RWPE1 (cell line): ENCODE data around the gene NBEA.

Experiments used
- CTCF ChIA-PET: fragments of 350-600 bp; sonication (Branson Sonifier 250); formaldehyde crosslinking; extraction: SDS; loops from one replicate; lab custom pipeline; 2021; lab: Yijun Ruan, JAX
- POLR2A ChIA-PET: fragments of 400-600 bp; formaldehyde crosslinking; extraction: SDS; loops from one replicate; lab custom pipeline; 2020; ENCODE audit warnings: antibody characterized with exemption; ENCODE audit not compliant: low non-redundant PET; lab: Yijun Ruan, JAX
- DNase-seq: peaks from one replicate; pipeline ENCODE4 v3.0.0; 2012; ENCODE audit warnings: low spot score
- H3K27ac ChIP-seq: fragments of 450-650 bp; 2 replicates; pipeline ENCODE4 v1.5.1; 2017
- TF ChIP-seq, protein P1 (sequence below): fragments of 450-650 bp; conservative IDR thresholded peaks from 2 replicates; pipeline ENCODE4 v1.5.1; 2017; ENCODE audit warnings: low read depth, mild to moderate bottlenecking

The NBEA gene

DNA sequence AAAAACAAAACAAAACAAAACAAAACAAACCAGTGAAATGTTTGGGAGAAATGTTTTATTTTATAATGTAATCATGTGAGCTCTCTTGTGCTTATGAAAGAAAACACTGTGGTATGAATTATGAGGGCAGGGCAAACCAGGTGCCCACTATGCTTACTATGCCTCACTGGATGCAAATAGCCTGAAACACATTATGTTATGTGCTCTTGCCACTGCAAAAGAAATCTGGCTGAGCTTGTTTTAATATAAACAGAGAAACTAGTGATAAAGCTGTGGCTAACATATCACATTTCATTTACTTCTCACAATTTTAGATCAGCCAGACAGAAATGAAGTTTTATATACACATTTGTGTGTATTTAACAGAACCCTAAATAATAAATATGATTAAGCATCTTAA lies 8.7 kb upstream of the NBEA start:
- DNase-seq: no peak
- no peak overlapping the region for H3K27ac ChIP-seq
- TF ChIP-seq, protein P1, sequence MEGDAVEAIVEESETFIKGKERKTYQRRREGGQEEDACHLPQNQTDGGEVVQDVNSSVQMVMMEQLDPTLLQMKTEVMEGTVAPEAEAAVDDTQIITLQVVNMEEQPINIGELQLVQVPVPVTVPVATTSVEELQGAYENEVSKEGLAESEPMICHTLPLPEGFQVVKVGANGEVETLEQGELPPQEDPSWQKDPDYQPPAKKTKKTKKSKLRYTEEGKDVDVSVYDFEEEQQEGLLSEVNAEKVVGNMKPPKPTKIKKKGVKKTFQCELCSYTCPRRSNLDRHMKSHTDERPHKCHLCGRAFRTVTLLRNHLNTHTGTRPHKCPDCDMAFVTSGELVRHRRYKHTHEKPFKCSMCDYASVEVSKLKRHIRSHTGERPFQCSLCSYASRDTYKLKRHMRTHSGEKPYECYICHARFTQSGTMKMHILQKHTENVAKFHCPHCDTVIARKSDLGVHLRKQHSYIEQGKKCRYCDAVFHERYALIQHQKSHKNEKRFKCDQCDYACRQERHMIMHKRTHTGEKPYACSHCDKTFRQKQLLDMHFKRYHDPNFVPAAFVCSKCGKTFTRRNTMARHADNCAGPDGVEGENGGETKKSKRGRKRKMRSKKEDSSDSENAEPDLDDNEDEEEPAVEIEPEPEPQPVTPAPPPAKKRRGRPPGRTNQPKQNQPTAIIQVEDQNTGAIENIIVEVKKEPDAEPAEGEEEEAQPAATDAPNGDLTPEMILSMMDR: no peak
- ChIA-PET CTCF (interaction anchor here (0.6 to 0.7 kb wide), 3 partner anchors 32 to 224 kb away, joined by 3 to 4 read pairs (median 3); no protein-coding TSS in a partner anchor), POLR2A (no interaction called here)

DNA sequence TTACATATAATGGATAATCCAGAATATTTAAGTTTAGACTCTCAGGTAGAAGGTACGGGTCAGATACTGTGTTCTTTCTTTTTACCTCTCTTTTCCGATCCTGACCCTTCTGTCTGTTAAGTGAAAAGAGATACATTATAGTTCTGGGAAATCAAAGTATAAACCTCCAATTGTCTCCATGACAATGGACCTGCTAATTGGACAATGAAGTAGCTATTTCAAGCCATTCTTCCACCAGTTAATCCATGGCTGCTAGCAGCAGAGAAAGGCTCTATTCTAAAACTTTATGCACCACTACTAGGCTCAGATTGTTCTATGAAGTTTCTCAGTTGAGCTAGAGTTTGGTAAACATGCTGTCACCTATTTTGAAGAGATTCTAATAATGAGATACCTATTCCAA lies 8.3 kb upstream of the NBEA start:
- DNase-seq: no peak
- POLR2A ChIA-PET: no interaction called here
- TF ChIP-seq, protein P1: no peak
- CTCF ChIA-PET: interaction anchor here (0.6 to 0.7 kb wide), 3 partner anchors 31 to 224 kb away, joined by 3 to 4 read pairs (median 3); no protein-coding TSS in a partner anchor
- H3K27ac ChIP-seq: no peak overlapping the region

DNA sequence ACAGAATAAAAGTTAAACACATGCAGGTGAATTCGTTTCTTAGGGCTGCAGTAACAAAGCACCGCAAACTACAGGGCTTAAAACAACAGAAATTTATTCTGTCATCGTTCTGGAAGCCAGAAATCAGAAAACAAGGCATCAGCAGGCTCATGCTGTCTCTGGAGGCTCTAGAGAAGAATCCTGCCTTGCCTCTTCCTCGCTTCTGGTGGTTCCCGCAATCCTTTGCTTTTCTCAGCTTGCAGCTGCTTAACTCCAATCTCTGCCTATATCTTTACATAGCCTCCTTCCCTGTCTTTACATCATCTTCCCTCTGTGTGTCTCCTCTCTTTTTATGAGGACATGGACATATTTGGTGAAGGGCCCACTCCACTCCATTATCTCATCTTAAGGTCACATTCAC lies 6.2 kb upstream of the NBEA start:
- DNase-seq: no peak
- TF ChIP-seq, protein P1: no peak
- CTCF ChIA-PET: interaction anchor here (0.6 kb wide), 1 partner anchor 109 kb away, joined by 3 read pairs; no protein-coding TSS in a partner anchor
- POLR2A ChIA-PET: no interaction called here
- no peak overlapping the region for H3K27ac ChIP-seq

DNA sequence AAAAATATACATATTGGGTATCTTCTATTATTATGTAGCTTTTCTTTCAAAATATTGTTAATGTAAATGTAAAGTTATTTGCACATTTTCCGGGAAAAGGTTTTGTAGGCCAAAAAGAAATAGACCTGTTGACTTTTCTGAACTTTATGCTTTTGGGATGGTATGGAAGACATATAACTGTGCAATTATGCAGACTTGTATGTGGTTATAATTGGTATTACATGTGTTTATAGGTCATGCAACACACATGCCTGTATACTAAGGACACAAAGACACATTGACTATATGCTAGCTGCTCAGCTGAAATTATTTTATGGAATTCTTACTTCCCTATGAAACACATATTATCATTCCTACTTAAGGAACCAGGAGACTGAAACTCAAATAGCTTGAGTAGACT lies 2.3 kb upstream of the NBEA start:
- CTCF ChIA-PET: interaction anchor here (0.7 kb wide), 1 partner anchor 80 kb away, joined by 3 read pairs; no protein-coding TSS in a partner anchor

DNA sequence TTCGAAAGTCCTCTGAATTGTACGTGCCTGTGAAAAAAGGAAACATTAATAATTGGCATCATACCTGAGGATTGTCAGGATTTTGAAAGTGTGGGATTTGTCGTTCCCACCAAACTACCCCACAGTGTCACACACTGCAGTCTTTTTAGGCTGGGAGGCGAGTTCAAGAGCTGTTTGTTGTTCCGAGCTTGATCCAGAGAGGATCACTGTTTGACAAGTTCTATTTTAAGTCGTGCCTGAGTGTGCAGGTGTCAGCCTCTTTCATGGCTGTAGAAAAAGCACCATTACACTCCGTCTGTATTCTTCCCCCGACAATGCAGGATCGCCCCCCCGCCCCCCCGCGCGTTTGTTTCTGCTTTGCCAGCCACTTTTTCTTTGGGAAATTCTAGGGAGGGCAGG lies 635 bp upstream of the NBEA start:
- DNase-seq: no peak
- TF ChIP-seq, protein P1: no peak
- ChIA-PET CTCF (no interaction called here), POLR2A (no interaction called here)
- H3K27ac ChIP-seq: no peak overlapping the region

More for the DNA sequence above, 2.3 kb upstream of the NBEA start:
- no peak overlapping the region for H3K27ac ChIP-seq
- DNase-seq: no peak
- TF ChIP-seq, protein P1: no peak
- POLR2A ChIA-PET: no interaction called here

DNA sequence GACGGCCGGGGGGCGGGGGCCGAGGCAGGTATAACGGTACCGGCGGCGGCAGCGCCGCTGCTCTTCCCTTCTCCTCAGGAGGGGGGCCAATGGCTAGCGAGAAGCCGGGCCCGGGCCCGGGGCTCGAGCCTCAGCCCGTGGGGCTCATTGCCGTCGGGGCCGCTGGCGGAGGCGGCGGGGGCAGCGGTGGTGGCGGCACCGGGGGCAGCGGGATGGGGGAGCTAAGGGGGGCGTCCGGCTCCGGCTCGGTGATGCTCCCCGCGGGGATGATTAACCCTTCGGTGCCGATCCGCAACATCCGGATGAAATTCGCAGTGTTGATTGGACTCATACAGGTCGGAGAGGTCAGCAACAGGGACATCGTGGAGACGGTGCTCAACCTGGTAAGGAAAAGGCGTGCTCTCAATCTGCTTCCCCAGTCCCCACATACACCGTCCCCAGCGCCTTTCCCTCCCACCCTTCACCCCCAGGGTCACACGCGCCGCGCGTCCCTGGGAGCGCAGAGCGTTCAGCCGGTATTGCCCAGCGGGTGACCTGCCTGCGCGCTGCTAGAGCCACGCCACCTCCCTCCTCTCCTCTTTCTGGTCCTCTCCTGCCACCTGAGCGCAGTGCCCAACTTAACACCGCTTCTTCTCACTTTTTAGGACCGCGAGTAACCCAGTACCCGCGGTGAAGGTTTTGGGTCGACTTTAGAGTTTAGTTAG lies 814 bp downstream of the NBEA start:
- CTCF ChIA-PET: no interaction called here
- TF ChIP-seq, protein P1: no peak
- H3K27ac ChIP-seq: no peak overlapping the region
- no peak for DNase-seq
- POLR2A ChIA-PET: no interaction called here
